Endothelial cell of umbilical vein (primary cell): Measurements from ENCODE around the gene PPP1R9B. TPM values are rescaled to one million over a fixed set of nuclear protein-coding genes. Genes with fewer than 3 reads are reported as not detected.

Experiments
- BruUV-seq: library from RNA; stranded (reverse); fragments of 400-500 nt; replicated peaks from 2 replicates; lab custom pipeline; 2021; lab: Mats Ljungman, UMichigan
- CTCF ChIA-PET: fragments of 300-600, 350-600 bp; sonication (Branson Sonifier 250); formaldehyde crosslinking; loops from one replicate; lab custom pipeline; 2021; ENCODE audit warnings: antibody characterized with exemption, inconsistent platforms; lab: Charles Lee
- POLR2A ChIA-PET: fragments of 300-600, 350-600 bp; sonication (Branson Sonifier 250); formaldehyde crosslinking; loops from one replicate; lab custom pipeline; 2021; ENCODE audit warnings: antibody characterized with exemption, inconsistent platforms; lab: Charles Lee
- DNase-seq: peaks from one replicate; pipeline ENCODE4 v3.0.0-alpha.2; 2011; ENCODE audit warnings: low read depth, low spot score
- FAIRE-seq: peaks from 2 replicates; lab custom pipeline; 2011; peaks lifted over from hg19 to GRCh38; lab: Jason Lieb, UNC
- H2AFZ ChIP-seq: 2 replicates; pipeline ENCODE4 v1.6.0; 2012; ENCODE audit warnings: low read depth, low read length, control low read depth, inconsistent platforms
- H3K27ac ChIP-seq: 2 replicates; pipeline ENCODE4 v1.5.1; 2011; ENCODE audit warnings: low read depth, mild to moderate bottlenecking, control low read depth, low read length, moderate library complexity; ENCODE audit not compliant: insufficient read depth
- H3K27me3 ChIP-seq, 2 experiments: 2 replicates each; pipeline versions ENCODE4 v1.6.0 to v1.6.1; 2011; ENCODE audit warnings: low read length in 2 of 2, mixed read lengths in 1 of 2; ENCODE audit not compliant: control insufficient read depth in 2 of 2, insufficient read depth in 2 of 2
- H3K36me3 ChIP-seq, 2 experiments: 2 replicates in 1 of 2; 3 replicates in 1 of 2; pipeline ENCODE4 v1.5.1; 2011; ENCODE audit warnings: low read length in 2 of 2, mild to moderate bottlenecking in 1 of 2, moderate library complexity in 1 of 2; ENCODE audit not compliant: control insufficient read depth in 2 of 2, insufficient read depth in 2 of 2; ENCODE audit errors: extremely low read depth in 1 of 2
- H3K4me1 ChIP-seq: 3 replicates; pipeline ENCODE4 v1.5.1; 2011; ENCODE audit warnings: mild to moderate bottlenecking, low read length; ENCODE audit not compliant: control insufficient read depth, insufficient read depth; ENCODE audit errors: extremely low read depth
- H3K4me2 ChIP-seq: 2 replicates; pipeline ENCODE4 v1.6.1; 2011; ENCODE audit warnings: low read length, control low read depth, mixed read lengths; ENCODE audit not compliant: insufficient read depth
- H3K4me3 ChIP-seq, 3 experiments: fragments of 200-600 bp in 1 of 3; sonication (generic), shearing (Covaris generic) in 1 of 3; replicated peaks in 1 of 3; 2 replicates each; pipeline ENCODE4 v1.5.1; 2011 to 2016; ENCODE audit warnings: control low read depth in 3 of 3, low read length in 3 of 3, mild to moderate bottlenecking in 2 of 3, inconsistent platforms in 1 of 3, low read depth in 1 of 3, moderate library complexity in 1 of 3; ENCODE audit not compliant: insufficient read depth in 1 of 3
- H3K79me2 ChIP-seq: 2 replicates; pipeline ENCODE4 v1.6.0; 2012; ENCODE audit warnings: low read length, inconsistent platforms; ENCODE audit not compliant: control insufficient read depth, insufficient read depth
- H3K9ac ChIP-seq: replicated peaks from 2 replicates; pipeline ENCODE3; 2011; ENCODE audit warnings: low read length, control low read depth; ENCODE audit not compliant: insufficient read depth; ENCODE audit errors: extremely low read depth
- H3K9me1 ChIP-seq: replicated peaks from 3 replicates; pipeline ENCODE4 v1.6.0; 2011; ENCODE audit warnings: mild to moderate bottlenecking, low read length; ENCODE audit not compliant: control insufficient read depth, insufficient read depth; ENCODE audit errors: extremely low read depth
- H3K9me3 ChIP-seq: replicated peaks from 2 replicates; pipeline ENCODE4 v1.5.1; 2012; ENCODE audit warnings: low read length, inconsistent platforms; ENCODE audit not compliant: control insufficient read depth, insufficient read depth
- H4K20me1 ChIP-seq: replicated peaks from 2 replicates; pipeline ENCODE3; 2011; ENCODE audit warnings: mild to moderate bottlenecking, low read length; ENCODE audit not compliant: control insufficient read depth, insufficient read depth; ENCODE audit errors: extremely low read depth
- EZH2 ChIP-seq: IDR thresholded peaks from 2 replicates; pipeline ENCODE4 v1.6.1; 2012; ENCODE audit warnings: borderline replicate concordance, low read depth, mild to moderate bottlenecking, moderate library complexity, low read length, inconsistent platforms; ENCODE audit not compliant: severe bottlenecking
- FOS ChIP-seq: IDR thresholded peaks from 2 replicates; pipeline ENCODE4 v1.6.1; 2011; ENCODE audit warnings: mild to moderate bottlenecking, low read length, moderate library complexity, borderline replicate concordance; ENCODE audit not compliant: insufficient read depth
- GATA2 ChIP-seq: IDR thresholded peaks from 2 replicates; pipeline ENCODE4 v1.7.0; 2011; ENCODE audit warnings: low read depth, mild to moderate bottlenecking, moderate library complexity, mixed read lengths, low read length; ENCODE audit not compliant: insufficient read length, insufficient read depth
- JUN ChIP-seq: IDR thresholded peaks from 2 replicates; pipeline ENCODE4 v1.6.1; 2011; ENCODE audit warnings: borderline replicate concordance, low read depth; ENCODE audit not compliant: insufficient read length, insufficient read depth
- MYC ChIP-seq: IDR thresholded peaks from one replicate; pipeline ENCODE4 v1.6.1; 2011; ENCODE audit warnings: mild to moderate bottlenecking, low read depth, low read length
- POLR2A ChIP-seq: IDR thresholded peaks from 2 replicates; pipeline ENCODE4 v1.6.1; 2012; ENCODE audit warnings: low read depth, mild to moderate bottlenecking, control low read depth, low read length
- POLR2AphosphoS5 ChIP-seq: IDR thresholded peaks from 2 replicates; pipeline ENCODE4 v1.6.1; 2012; ENCODE audit warnings: low read depth, mild to moderate bottlenecking, control low read depth, low read length, moderate library complexity; ENCODE audit not compliant: insufficient read depth
- dilution Hi-C: fragments of 300-500 bp; cut with MboI; formaldehyde crosslinking; loops from one replicate; pipeline ENCODE4 v1.15.0; 2019; ENCODE audit warnings: low sequenced_read_pairs; ENCODE audit not compliant: extremely low pct_ligation_motif_present
- intact Hi-C: fragments of 100-400 bp; cut with micrococcal nuclease; formaldehyde crosslinking; loops from one replicate; pipeline ENCODE4 v1.10.0; 2022
- polyA plus RNA-seq, 4 experiments: library from polyadenylated mRNA; depleted of rRNA in 3 of 4; stranded (reverse) in 3 of 4; unstranded in 1 of 4; fragments of >200 nt; gene quantifications; 2 replicates each; pipeline versions ENCODE4 v1.2.1 to v1.2.3, GENCODE V29; 2011 to 2012; ENCODE audit warnings: missing spikeins in 1 of 4
- total RNA-seq: library from RNA; stranded (reverse); gene quantifications from 2 replicates; pipeline ENCODE4 v1.2.3, GENCODE V29; 2021
- TF ChIP-seq, protein P1 (sequence below): IDR thresholded peaks from 2 replicates; pipeline ENCODE4 v1.6.1; 2011; ENCODE audit not compliant: insufficient read depth, insufficient read length
- TF ChIP-seq, protein P2 (sequence below), 2 donors: IDR thresholded peaks; 1 replicate in 1 of 2; 2 replicates in 1 of 2; pipeline ENCODE4 v1.5.1; 2011; ENCODE audit warnings: low read length in 2 of 2, mild to moderate bottlenecking in 2 of 2, moderate library complexity in 2 of 2, control low read depth in 1 of 2, inconsistent platforms in 1 of 2, low read depth in 1 of 2; ENCODE audit not compliant: insufficient read depth in 1 of 2; ENCODE audit errors: extremely low read depth in 1 of 2

The PPP1R9B gene
- total and polyA plus RNA-seq, 2 donors (not counting 3 experiments of a cell fraction or from before 2014, with no cell fraction given), result 20.1 to 60.2 TPM

DNA sequence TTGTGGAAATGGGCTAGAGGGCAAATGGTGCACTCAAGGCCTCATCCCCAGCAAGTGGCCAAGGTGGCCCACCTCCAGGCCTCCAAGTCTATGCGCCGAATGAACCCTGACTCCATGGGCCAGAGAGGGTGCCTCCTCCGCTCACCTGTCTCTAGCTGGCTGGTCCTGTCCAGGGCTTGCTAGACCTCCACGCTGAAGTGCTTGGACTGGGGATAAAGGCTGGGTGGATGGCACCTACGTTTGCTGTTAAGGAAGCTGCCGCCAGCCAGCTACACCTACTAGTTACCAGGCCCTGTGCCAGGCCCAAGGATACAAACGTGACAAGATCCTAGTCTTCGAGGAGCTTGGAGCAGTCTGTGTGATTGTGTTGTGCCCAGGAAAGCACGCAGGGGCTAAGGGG is 14.6 kb upstream of the PPP1R9B start:
- dilution Hi-C loops (no loop called here), intact Hi-C loops (no loop called here)
- Histone ChIP-seq H2AFZ (no peak overlapping the region), H3K79me2 (no peaks in the 10 kb centered on the region), H3K4me1 (peaks cover 6% of the 10 kb centered on the region), H3K9ac (no peak overlapping the region), H3K4me2 (no peak overlapping the region), H3K27me3 (no peaks in the 10 kb centered on the region), H3K9me3 (no peaks in the 10 kb centered on the region), H3K9me1 (no peaks in the 10 kb centered on the region), H3K27ac (no peak overlapping the region), H3K36me3 (no peaks in the 10 kb centered on the region), H4K20me1 (no peaks in the 10 kb centered on the region), H3K4me3 (no peak overlapping the region)
- ChIA-PET POLR2A (interaction anchor here (0.5 kb wide), 1 partner anchor 889 kb away, joined by 10 read pairs; no protein-coding TSS in a partner anchor), CTCF (interaction anchor here (0.6 to 3.6 kb wide), 5 partner anchors 9 to 35 kb away, joined by 3 to 15 read pairs (median 6); no protein-coding TSS in a partner anchor)
- no peak for DNase-seq
- FAIRE-seq, result no peak
- TF ChIP-seq FOS (no peak), EZH2 (no peak), GATA2 (no peak), POLR2A (no peak), JUN (no peak), MYC (no peak), POLR2AphosphoS5 (no peak)
- TF ChIP-seq, protein P1, sequence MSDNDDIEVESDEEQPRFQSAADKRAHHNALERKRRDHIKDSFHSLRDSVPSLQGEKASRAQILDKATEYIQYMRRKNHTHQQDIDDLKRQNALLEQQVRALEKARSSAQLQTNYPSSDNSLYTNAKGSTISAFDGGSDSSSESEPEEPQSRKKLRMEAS, result no peak
- TF ChIP-seq, protein P2, sequence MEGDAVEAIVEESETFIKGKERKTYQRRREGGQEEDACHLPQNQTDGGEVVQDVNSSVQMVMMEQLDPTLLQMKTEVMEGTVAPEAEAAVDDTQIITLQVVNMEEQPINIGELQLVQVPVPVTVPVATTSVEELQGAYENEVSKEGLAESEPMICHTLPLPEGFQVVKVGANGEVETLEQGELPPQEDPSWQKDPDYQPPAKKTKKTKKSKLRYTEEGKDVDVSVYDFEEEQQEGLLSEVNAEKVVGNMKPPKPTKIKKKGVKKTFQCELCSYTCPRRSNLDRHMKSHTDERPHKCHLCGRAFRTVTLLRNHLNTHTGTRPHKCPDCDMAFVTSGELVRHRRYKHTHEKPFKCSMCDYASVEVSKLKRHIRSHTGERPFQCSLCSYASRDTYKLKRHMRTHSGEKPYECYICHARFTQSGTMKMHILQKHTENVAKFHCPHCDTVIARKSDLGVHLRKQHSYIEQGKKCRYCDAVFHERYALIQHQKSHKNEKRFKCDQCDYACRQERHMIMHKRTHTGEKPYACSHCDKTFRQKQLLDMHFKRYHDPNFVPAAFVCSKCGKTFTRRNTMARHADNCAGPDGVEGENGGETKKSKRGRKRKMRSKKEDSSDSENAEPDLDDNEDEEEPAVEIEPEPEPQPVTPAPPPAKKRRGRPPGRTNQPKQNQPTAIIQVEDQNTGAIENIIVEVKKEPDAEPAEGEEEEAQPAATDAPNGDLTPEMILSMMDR (IDR thresholded peaks at IDR 0.05; ENCODE audit: extremely low read depth in 1 of 2, insufficient read depth in 1 of 2, low read depth in 1 of 2, low read length in 2 of 2), result no peak
- no TSS peak for BruUV-seq
